ENCODE data around the gene LOXHD1.

DNA sequence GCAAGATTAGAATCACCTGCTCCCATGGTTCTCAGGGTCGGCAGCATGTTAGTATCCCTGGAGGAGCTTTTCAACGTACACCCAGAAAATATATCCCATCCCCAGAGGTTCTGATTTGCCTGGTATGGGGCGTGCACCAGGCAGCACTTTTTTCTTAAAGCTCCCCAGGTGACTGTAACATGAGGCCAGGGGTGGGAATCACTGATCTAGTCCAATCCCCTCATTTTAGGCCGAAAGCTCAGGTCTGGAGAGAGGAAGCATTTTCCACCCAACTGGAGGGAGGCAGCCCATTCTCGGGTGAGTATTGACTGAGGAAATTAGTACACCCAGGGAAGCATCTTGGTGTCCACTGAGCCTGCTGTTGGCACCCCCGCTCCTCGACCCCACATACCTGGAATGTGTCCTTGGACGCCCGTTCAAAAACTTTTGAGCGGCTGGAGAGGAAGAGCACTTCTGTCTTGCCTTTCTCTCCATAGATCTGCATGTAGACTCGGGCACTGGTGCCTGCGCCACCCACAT, 94.3 kb downstream of the LOXHD1 start:
- TF ChIP-seq, protein P1, sequence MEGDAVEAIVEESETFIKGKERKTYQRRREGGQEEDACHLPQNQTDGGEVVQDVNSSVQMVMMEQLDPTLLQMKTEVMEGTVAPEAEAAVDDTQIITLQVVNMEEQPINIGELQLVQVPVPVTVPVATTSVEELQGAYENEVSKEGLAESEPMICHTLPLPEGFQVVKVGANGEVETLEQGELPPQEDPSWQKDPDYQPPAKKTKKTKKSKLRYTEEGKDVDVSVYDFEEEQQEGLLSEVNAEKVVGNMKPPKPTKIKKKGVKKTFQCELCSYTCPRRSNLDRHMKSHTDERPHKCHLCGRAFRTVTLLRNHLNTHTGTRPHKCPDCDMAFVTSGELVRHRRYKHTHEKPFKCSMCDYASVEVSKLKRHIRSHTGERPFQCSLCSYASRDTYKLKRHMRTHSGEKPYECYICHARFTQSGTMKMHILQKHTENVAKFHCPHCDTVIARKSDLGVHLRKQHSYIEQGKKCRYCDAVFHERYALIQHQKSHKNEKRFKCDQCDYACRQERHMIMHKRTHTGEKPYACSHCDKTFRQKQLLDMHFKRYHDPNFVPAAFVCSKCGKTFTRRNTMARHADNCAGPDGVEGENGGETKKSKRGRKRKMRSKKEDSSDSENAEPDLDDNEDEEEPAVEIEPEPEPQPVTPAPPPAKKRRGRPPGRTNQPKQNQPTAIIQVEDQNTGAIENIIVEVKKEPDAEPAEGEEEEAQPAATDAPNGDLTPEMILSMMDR (IDR thresholded peaks at IDR 0.05): no peak
- no peak for TF ChIP-seq ZFX (IDR thresholded peaks at IDR 0.05; ENCODE audit: borderline replicate concordance)
